GM12873 (cell line): ENCODE data around the gene PLEKHG4B.

Experiments used
- CTCF ChIP-seq: IDR thresholded peaks from 2 replicates; pipeline ENCODE4 v1.5.1; 2012; ENCODE audit warnings: low read depth, mild to moderate bottlenecking, moderate library complexity, low read length, control low read depth; ENCODE audit not compliant: insufficient read depth; ENCODE audit errors: missing control alignments

Gene PLEKHG4B

GRCh38 chr5:181566-181965 is 89.6 kb downstream of the PLEKHG4B start:
- TF ChIP-seq CTCF, result no peak

GRCh38 chr5:182126-182525 is 90.2 kb downstream of the PLEKHG4B start:
- no peak for TF ChIP-seq CTCF

GRCh38 chr5:184471-184870 is 92.5 kb downstream of the PLEKHG4B start:
- TF ChIP-seq CTCF, result no peak

- TF ChIP-seq CTCF, result no peak
These were observed 93.4 kb downstream of the PLEKHG4B start for GRCh38 chr5:185095-186070.

GRCh38 chr5:186091-187041 is 94.4 kb downstream of the PLEKHG4B start:
- TF ChIP-seq CTCF, result no peak

GRCh38 chr5:187042-187431 is 95.1 kb downstream of the PLEKHG4B start:
- no peak for TF ChIP-seq CTCF

- no peak for TF ChIP-seq CTCF
These were observed 95.9 kb downstream of the PLEKHG4B start for GRCh38 chr5:187617-188451.
